Thymus (tissue), 11 donors: ENCODE results near the gene GMNC. TPM values are rescaled to one million over a fixed set of nuclear protein-coding genes. Genes with fewer than 3 reads are reported as not detected.

Source experiments
- DNase-seq, 9 donors: peaks; one replicate each; pipeline ENCODE4 v3.0.0-alpha.2; 2013; ENCODE audit warnings: low spot score in 9 of 9, low read depth in 6 of 9, missing footprints in 1 of 9
- H3K27ac ChIP-seq, 2 donors: one replicate each; pipeline ENCODE4 v1.5.1; 2013; ENCODE audit warnings: control low read depth in 1 of 2, low read depth in 1 of 2, low read length in 1 of 2, mild to moderate bottlenecking in 1 of 2, moderate library complexity in 1 of 2
- H3K27me3 ChIP-seq, 2 donors: one replicate each; pipeline ENCODE4 v1.5.1; 2013; ENCODE audit warnings: low read length in 1 of 2; ENCODE audit not compliant: control insufficient read depth in 2 of 2, insufficient read depth in 1 of 2
- H3K36me3 ChIP-seq, 2 donors: one replicate each; pipeline ENCODE4 v1.5.1; 2013; ENCODE audit warnings: low read length in 1 of 2, mild to moderate bottlenecking in 1 of 2, moderate library complexity in 1 of 2; ENCODE audit not compliant: control insufficient read depth in 2 of 2, insufficient read depth in 2 of 2
- H3K4me1 ChIP-seq, 2 donors: one replicate each; pipeline ENCODE4 v1.5.1; 2013; ENCODE audit warnings: low read length in 2 of 2; ENCODE audit not compliant: control insufficient read depth in 2 of 2, insufficient read depth in 2 of 2
- H3K4me3 ChIP-seq, 2 donors: one replicate each; pipeline ENCODE4 v1.5.1; 2013; ENCODE audit warnings: low read length in 2 of 2, control low read depth in 1 of 2, mild to moderate bottlenecking in 1 of 2
- H3K9me3 ChIP-seq, 2 donors: one replicate each; pipeline ENCODE4 v1.5.1; 2013; ENCODE audit warnings: low read length in 1 of 2, mild to moderate bottlenecking in 1 of 2; ENCODE audit not compliant: control insufficient read depth in 2 of 2, insufficient read depth in 1 of 2
- WGBS: extraction: QIAGEN DNeasy Blood & Tissue Kit; methylation state at CpG from one replicate; pipeline ENCODE4 v1.1.7; 2013; 5-methylcytosine and 5-hydroxymethylcytosine counted together
- polyA plus RNA-seq: library from polyadenylated mRNA; stranded (reverse); fragments of 200-250 nt; gene quantifications from one replicate; pipeline ENCODE4 v1.2.3, GENCODE V29; 2013
- total RNA-seq: library from RNA; stranded (reverse); fragments of 120-200 nt; gene quantifications from one replicate; pipeline ENCODE4 v1.2.4, GENCODE V29; 2013
- donor health status: healthy.

GMNC gene
- total and polyA plus RNA-seq, 2 donors = 0.05 to 0.11 TPM

DNA sequence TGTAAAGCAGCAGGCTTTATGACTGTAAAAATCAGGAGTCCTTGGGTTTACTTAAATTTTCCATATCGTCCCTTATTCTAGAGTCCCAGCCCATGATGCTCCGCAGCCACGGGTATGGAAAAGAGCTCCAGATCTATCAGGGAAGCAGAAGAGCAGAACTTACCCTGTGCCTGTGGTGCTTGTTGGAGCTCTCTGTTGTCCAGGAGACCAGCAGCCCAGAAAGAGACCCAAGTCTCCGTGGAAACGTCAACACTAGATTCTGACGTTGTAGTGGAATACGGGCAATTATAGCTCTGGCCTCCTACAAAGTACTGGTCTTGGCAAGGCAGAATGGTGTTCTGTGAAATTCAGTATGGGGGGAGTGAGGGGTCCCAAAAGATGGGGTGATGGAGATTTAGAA is 2.0 kb downstream of the GMNC start:
- Histone ChIP-seq H3K4me3 (no peak overlapping the region), H3K27me3 (peaks cover 16 to 41% of the 10 kb centered on the region in 2 donors), H3K9me3 (no peaks in the 10 kb centered on the region), H3K27ac (no peak overlapping the region), H3K4me1 (no peaks in the 10 kb centered on the region), H3K36me3 (no peaks in the 10 kb centered on the region)
- DNase-seq = no peak
- 86% methylated on average over 7 of the region's 7 CpGs for WGBS

- no peaks in the 10 kb centered on the region for H3K4me1 ChIP-seq
- 88% methylated on average over 3 of the region's 3 CpGs for WGBS
- H3K36me3 ChIP-seq = no peaks in the 10 kb centered on the region
- H3K4me3 ChIP-seq = no peak overlapping the region
- H3K9me3 ChIP-seq = no peaks in the 10 kb centered on the region
- no peak overlapping the region for H3K27ac ChIP-seq
- DNase-seq = no peak
- H3K27me3 ChIP-seq = no peaks in the 10 kb centered on the region
These were observed 7.3 kb downstream of the GMNC start for GRCh38 chr3:190855151-190855550.

GRCh38 chr3:190854062-190854461 is 8.4 kb downstream of the GMNC start:
- H3K4me1 ChIP-seq = no peaks in the 10 kb centered on the region

GRCh38 chr3:190853464-190853863 is 9.0 kb downstream of the GMNC start:
- no peak for DNase-seq
- no peaks in the 10 kb centered on the region for H3K4me1 ChIP-seq
- WGBS = 84% methylated on average over 1 of the region's 1 CpG
- no peaks in the 10 kb centered on the region for H3K27me3 ChIP-seq
- no peaks in the 10 kb centered on the region for H3K36me3 ChIP-seq
- H3K4me3 ChIP-seq = no peak overlapping the region
- H3K9me3 ChIP-seq = no peaks in the 10 kb centered on the region
- no peak overlapping the region for H3K27ac ChIP-seq

More at GRCh38 chr3:190854062-190854461, 8.4 kb downstream of the GMNC start:
- H3K36me3 ChIP-seq = no peaks in the 10 kb centered on the region
- no peak overlapping the region for H3K4me3 ChIP-seq
- H3K27me3 ChIP-seq = no peaks in the 10 kb centered on the region
- H3K27ac ChIP-seq = no peak overlapping the region
- 91% methylated on average over 4 of the region's 4 CpGs for WGBS
- H3K9me3 ChIP-seq = no peaks in the 10 kb centered on the region
- no peak for DNase-seq

DNA sequence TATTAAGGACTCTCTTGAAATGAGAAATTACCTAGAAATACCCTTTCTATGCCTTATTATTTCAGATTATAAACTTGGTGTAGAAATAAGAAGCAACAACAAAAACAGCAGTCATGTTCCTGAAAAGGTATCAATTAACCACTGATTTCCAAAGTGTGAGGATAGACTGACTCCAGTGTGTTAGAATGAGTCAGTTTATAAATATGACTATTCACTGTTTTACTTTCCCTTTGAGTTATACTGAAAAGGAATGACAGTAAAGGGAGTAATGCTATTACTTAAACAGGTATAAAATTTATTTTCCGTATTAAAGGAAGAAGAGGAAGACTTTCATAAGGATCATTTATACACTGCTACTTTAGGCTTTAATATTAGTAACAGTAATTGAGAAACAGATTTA is 12.9 kb downstream of the GMNC start:
- no peak overlapping the region for H3K27ac ChIP-seq
- no peaks in the 10 kb centered on the region for H3K4me1 ChIP-seq
- H3K36me3 ChIP-seq = no peaks in the 10 kb centered on the region
- H3K27me3 ChIP-seq = no peaks in the 10 kb centered on the region
- no peak overlapping the region for H3K4me3 ChIP-seq
- H3K9me3 ChIP-seq = no peaks in the 10 kb centered on the region
- no peak for DNase-seq
- WGBS = 89% methylated on average over 1 of the region's 1 CpG

DNA sequence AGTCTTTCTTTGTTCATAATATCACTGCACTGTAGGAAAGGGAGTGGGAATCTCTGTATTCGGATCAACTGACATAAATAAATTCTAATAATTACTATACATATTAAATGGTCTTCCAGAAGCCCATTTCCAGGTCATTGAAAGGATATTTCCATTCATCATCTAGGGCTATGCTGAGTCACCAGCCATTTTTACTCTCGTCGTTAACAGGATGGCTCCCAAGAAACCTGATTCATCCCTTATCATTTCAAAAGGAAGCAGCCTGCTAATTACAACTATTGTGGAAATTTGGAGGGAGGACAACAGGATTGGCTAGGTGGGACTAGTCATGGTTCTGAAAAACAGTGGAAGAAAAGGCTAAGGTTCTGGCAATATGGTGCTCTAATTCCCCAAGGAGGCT is 13.6 kb downstream of the GMNC start:
- no peak overlapping the region for H3K27ac ChIP-seq
- no peaks in the 10 kb centered on the region for H3K9me3 ChIP-seq
- no peaks in the 10 kb centered on the region for H3K36me3 ChIP-seq
- no peaks in the 10 kb centered on the region for H3K4me1 ChIP-seq
- H3K4me3 ChIP-seq = no peak overlapping the region
- H3K27me3 ChIP-seq = no peaks in the 10 kb centered on the region
- no peak for DNase-seq
- 87% methylated on average over 3 of the region's 3 CpGs for WGBS

DNA sequence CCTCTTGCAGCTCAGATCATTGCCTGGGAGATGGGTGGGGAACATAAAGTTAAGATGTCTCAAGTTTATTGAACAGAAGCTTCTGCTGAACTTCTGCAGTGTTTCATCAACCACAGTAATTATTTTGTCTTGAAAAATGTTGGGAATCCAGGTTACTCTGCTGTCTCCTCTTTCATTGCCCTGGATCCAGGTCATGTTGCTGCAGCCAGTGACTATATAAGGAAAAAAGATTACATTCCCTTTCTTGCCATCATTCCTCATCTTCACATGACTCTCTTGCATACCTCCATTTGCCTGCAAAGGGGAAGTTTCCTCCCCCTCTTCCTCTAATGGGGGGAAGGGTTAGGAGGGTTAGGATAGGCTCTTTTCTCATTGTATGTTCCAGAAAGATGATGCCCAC is 15.1 kb downstream of the GMNC start:
- no peaks in the 10 kb centered on the region for H3K9me3 ChIP-seq
- H3K27me3 ChIP-seq = no peaks in the 10 kb centered on the region
- DNase-seq = no peak
- no peak overlapping the region for H3K27ac ChIP-seq
- H3K4me1 ChIP-seq = no peaks in the 10 kb centered on the region
- no peaks in the 10 kb centered on the region for H3K36me3 ChIP-seq
- H3K4me3 ChIP-seq = no peak overlapping the region

DNA sequence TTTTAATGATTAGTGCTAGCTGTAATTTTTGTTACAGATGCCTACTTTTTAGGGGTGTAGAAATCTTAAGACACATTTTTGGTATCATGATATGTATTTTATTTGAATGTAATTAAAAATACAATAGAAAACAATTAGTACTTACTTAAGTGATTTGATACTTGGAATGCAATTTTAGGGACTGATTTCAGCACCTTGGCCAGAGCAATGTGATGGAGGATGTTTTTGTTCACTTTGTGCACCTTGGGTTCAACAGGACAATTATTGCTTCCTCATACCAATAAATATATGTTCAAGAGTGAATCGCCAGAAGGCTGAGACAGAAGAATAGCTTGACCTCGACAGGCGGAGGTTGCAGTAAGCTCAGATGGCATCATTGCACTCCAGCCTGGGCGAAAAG is 22.3 kb downstream of the GMNC start:
- no peaks in the 10 kb centered on the region for H3K4me1 ChIP-seq
- no peaks in the 10 kb centered on the region for H3K27me3 ChIP-seq
- no peak for DNase-seq
- no peaks in the 10 kb centered on the region for H3K36me3 ChIP-seq
- no peak overlapping the region for H3K4me3 ChIP-seq
- H3K9me3 ChIP-seq = no peaks in the 10 kb centered on the region
- 74% methylated on average over 4 of the region's 4 CpGs for WGBS
- H3K27ac ChIP-seq = no peak overlapping the region

DNA sequence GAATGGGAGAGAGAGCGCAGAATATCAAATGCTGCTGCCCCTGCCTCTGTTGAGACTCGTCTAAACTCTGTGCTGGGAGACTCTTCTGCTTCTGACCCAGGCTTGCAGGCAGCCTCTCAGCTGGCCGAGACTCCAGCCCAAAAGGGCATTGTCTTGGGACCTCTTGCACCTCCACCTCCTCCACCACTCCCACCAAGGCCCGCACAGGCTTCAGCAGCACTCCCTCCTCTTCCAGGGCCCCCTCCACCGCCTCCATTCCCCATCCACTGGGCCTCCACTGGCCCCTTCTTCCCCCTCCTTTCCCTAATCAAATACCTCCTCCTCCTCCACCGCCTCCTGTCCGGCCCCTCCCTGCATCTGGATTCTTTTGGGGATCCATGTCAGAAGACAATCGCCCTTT is 31.3 kb downstream of the GMNC start:
- Histone ChIP-seq H3K4me3 (no peak overlapping the region), H3K36me3 (no peaks in the 10 kb centered on the region), H3K9me3 (no peaks in the 10 kb centered on the region), H3K27me3 (no peaks in the 10 kb centered on the region), H3K4me1 (no peaks in the 10 kb centered on the region), H3K27ac (no peak overlapping the region)
- DNase-seq = no peak
- WGBS = 96% methylated on average over 8 of the region's 8 CpGs

GRCh38 chr3:190830031-190830430 is 32.5 kb downstream of the GMNC start:
- Histone ChIP-seq H3K4me1 (no peaks in the 10 kb centered on the region), H3K27ac (no peak overlapping the region), H3K27me3 (no peaks in the 10 kb centered on the region), H3K9me3 (no peaks in the 10 kb centered on the region), H3K4me3 (no peak overlapping the region), H3K36me3 (no peaks in the 10 kb centered on the region)
- 91% methylated on average over 5 of the region's 5 CpGs for WGBS
- no peak for DNase-seq
